Glutamatergic neuron (in vitro differentiated cells): Measurements from ENCODE around the gene LTO1. TPM values are rescaled to one million over a fixed set of nuclear protein-coding genes. Genes with fewer than 3 reads are reported as not detected.
"Not testable (repeated sequence)": the region's sequence is repeated elsewhere in the genome, so short reads cannot be mapped to it uniquely, and the experiment has no call there.

ENCODE experiments used
- DNase-seq: peaks from one replicate; pipeline ENCODE4 v3.0.0; 2022
- H3K27ac Mint-ChIP-seq: one replicate; pipeline ENCODE4 v1.8.0; 2020; ENCODE audit warnings: mild to moderate bottlenecking, mixed read lengths, inconsistent platforms; ENCODE audit not compliant: unreplicated experiment
- H3K27me3 Mint-ChIP-seq: one replicate; pipeline ENCODE4 v1.8.0; 2020; ENCODE audit warnings: mild to moderate bottlenecking, moderate library complexity, mixed read lengths, inconsistent platforms; ENCODE audit not compliant: unreplicated experiment
- H3K36me3 Mint-ChIP-seq: one replicate; pipeline ENCODE4 v1.8.0; 2020; ENCODE audit warnings: mild to moderate bottlenecking, mixed read lengths, inconsistent platforms; ENCODE audit not compliant: unreplicated experiment
- H3K4me1 Mint-ChIP-seq: one replicate; pipeline ENCODE4 v1.8.0; 2020; ENCODE audit warnings: mild to moderate bottlenecking, low read depth, mixed read lengths, inconsistent platforms; ENCODE audit not compliant: unreplicated experiment
- H3K4me3 Mint-ChIP-seq: one replicate; pipeline ENCODE4 v1.8.0; 2020; ENCODE audit warnings: mild to moderate bottlenecking, mixed read lengths, inconsistent platforms; ENCODE audit not compliant: unreplicated experiment
- H3K9me3 Mint-ChIP-seq: one replicate; pipeline ENCODE4 v1.8.0; 2020; ENCODE audit warnings: mild to moderate bottlenecking, moderate library complexity, mixed read lengths, inconsistent platforms; ENCODE audit not compliant: unreplicated experiment
- total RNA-seq: library from RNA; stranded (reverse); fragmentation: NEBNext Ultra II Directional; extraction: Animal tissue kit (Norgen Biotek cat#: 25700); gene quantifications from one replicate; pipeline ENCODE4 v1.2.1, GENCODE V29; 2021; ENCODE audit not compliant: unreplicated experiment
- TF ChIP-seq, protein P1 (sequence below): fragments of 200-600 bp; sonication (generic); IDR thresholded peaks from one replicate; pipeline ENCODE4 v1.5.0; 2021; ENCODE audit not compliant: partially characterized antibody, unreplicated experiment

The LTO1 gene
- total RNA-seq, 1 donor from 2014 or later: 38.1 TPM

- DNase-seq: no peak
- peaks cover 17% of the 10 kb centered on the region for H3K4me1 Mint-ChIP-seq
- peaks cover 2% of the 10 kb centered on the region for H3K9me3 Mint-ChIP-seq
- no peak overlapping the region for H3K27ac Mint-ChIP-seq
- peaks cover 6% of the 10 kb centered on the region for H3K27me3 Mint-ChIP-seq
- no peaks in the 10 kb centered on the region for H3K36me3 Mint-ChIP-seq
- TF ChIP-seq, protein P1, sequence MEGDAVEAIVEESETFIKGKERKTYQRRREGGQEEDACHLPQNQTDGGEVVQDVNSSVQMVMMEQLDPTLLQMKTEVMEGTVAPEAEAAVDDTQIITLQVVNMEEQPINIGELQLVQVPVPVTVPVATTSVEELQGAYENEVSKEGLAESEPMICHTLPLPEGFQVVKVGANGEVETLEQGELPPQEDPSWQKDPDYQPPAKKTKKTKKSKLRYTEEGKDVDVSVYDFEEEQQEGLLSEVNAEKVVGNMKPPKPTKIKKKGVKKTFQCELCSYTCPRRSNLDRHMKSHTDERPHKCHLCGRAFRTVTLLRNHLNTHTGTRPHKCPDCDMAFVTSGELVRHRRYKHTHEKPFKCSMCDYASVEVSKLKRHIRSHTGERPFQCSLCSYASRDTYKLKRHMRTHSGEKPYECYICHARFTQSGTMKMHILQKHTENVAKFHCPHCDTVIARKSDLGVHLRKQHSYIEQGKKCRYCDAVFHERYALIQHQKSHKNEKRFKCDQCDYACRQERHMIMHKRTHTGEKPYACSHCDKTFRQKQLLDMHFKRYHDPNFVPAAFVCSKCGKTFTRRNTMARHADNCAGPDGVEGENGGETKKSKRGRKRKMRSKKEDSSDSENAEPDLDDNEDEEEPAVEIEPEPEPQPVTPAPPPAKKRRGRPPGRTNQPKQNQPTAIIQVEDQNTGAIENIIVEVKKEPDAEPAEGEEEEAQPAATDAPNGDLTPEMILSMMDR: no peak
- no peak overlapping the region for H3K4me3 Mint-ChIP-seq
Measured at GRCh38 chr11:69692422-69692821, 17.3 kb upstream of the LTO1 start.

DNA sequence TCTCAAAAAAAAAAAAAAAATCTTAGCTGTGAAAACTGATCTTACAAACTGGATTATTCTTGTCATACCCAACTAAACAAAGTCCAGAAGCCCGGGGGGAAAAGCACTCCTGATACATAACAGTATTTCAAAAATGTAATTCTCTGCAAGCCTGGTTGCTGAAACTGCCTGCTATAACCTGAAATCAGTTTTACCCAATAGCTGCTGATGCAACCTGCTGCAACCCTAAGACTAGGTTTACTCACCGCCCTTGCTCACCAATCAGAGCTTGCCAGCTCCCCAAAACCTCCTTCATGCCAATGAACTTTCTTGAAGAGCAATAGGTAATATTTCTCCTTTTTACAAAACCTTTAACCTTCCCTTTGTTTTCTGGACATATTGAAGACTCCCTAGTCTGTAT is 16.3 kb upstream of the LTO1 start:
- no peak overlapping the region for H3K4me3 Mint-ChIP-seq
- peaks cover 11% of the 10 kb centered on the region for H3K4me1 Mint-ChIP-seq
- TF ChIP-seq, protein P1: no peak

DNA sequence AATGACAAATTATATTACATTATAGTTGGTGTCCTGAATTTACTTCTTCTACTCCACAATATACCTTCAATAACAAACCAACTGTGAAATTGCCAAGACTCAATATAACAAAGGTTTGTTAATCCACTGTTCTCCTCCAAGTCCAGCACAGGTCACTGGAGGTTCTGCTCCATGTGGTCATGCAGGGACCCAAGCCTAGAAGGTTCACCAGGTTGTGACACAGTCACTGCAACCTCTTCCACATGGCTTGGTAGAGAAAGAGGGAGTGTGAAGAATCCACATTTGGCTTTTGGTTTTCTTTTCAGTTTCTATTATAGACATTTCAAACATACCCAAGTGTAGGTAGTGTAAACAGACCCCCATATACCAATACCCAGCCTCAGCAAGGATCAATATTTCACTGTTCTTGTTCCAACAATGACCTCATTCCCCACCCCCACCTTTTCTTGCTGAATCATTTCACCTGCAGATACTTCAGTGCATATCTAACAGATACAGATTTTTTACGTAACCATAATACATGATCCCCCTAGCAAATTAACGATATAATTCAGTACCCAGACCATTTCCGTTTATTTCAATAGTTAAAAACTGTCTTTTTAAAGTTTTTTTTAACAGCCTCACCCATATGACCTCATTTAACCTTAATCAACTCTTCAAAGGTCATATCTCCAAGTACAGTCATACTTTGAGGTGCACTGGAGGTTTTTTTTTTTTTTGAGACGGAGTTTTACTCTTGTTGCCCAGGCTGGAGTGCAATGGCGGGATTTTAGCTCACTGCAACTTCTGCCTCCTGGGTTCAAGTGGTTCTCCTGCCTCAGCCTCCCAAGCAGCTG is 14.5 kb upstream of the LTO1 start:
- Mint-ChIP-seq H3K4me3 (no peak overlapping the region), H3K36me3 (no peaks in the 10 kb centered on the region), H3K4me1 (peaks cover 4% of the 10 kb centered on the region), H3K27me3 (peaks cover 2% of the 10 kb centered on the region), H3K27ac (no peak overlapping the region), H3K9me3 (peaks cover 2% of the 10 kb centered on the region)
- TF ChIP-seq, protein P1: no peak
- no peak for DNase-seq

More for the DNA sequence above, 16.3 kb upstream of the LTO1 start:
- peaks cover 2% of the 10 kb centered on the region for H3K27me3 Mint-ChIP-seq
- DNase-seq: no peak
- no peak overlapping the region for H3K27ac Mint-ChIP-seq
- peaks cover 2% of the 10 kb centered on the region for H3K9me3 Mint-ChIP-seq
- H3K36me3 Mint-ChIP-seq: no peaks in the 10 kb centered on the region

DNA sequence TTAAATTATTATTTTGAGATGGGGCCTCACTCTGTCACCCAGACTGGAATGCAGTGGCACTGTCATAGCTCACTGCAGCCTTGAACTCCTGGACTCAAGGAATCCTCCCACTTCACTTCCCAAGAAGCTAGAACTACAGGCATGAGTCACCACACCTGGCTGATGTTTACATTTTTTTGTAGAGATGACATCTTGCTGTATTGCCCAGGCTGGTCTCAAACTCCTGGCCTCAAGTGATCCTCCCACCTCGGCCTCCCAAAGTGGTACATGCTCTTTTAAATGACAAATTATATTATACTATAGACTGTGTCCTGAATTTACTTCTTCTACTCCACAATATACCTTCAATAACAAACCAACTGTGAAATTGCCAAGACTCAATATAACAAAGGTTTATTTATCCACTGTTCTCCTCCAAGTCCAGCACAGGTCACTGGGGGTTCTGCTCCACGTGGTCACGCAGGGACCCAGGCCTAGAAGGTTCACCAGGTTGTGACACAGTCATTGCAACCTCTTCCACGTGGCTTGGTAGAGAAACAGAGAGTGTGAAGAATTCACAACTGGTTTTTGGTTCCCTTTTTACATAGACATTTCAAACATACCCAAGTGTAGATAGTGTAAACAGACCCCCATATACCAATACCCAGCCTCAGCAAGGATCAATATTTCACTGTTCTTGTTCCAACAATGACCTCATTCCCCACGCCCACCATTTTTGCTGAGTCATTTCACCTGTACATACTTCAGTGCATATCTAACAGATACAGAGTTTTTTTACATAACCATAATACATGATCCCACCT is 13.0 kb upstream of the LTO1 start:
- not testable (repeated sequence) for H3K27ac Mint-ChIP-seq, H3K36me3 Mint-ChIP-seq, H3K4me1 Mint-ChIP-seq, H3K4me3 Mint-ChIP-seq, DNase-seq, H3K9me3 Mint-ChIP-seq, H3K27me3 Mint-ChIP-seq

DNA sequence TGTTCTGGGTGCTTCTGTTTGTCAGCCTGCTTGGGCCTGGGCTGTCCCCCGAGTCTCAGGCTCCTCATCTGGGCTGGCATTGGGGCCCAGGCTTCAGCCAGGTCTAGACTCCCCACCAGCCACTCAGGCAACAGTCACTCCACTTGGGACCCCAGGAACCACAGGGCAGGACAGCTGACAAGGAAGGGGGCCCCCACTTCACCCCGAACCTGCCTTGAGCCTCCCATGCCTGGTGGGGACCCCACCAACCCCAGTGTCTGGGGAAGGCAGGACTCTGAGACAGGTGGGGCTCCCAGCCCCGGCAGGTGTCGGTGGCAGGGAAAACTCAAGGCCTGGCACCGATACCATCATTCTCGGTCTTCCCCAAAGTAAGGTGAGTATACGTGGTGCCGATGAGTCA is 11.7 kb upstream of the LTO1 start:
- H3K4me1 Mint-ChIP-seq: peaks cover 4% of the 10 kb centered on the region
- H3K9me3 Mint-ChIP-seq: peaks cover 2% of the 10 kb centered on the region
- H3K4me3 Mint-ChIP-seq: no peak overlapping the region
- no peak for DNase-seq
- TF ChIP-seq, protein P1: no peak
- H3K27ac Mint-ChIP-seq: no peak overlapping the region
- no peaks in the 10 kb centered on the region for H3K36me3 Mint-ChIP-seq
- peaks cover 3% of the 10 kb centered on the region for H3K27me3 Mint-ChIP-seq
